ENCODE results near the gene BACH2.

DNA sequence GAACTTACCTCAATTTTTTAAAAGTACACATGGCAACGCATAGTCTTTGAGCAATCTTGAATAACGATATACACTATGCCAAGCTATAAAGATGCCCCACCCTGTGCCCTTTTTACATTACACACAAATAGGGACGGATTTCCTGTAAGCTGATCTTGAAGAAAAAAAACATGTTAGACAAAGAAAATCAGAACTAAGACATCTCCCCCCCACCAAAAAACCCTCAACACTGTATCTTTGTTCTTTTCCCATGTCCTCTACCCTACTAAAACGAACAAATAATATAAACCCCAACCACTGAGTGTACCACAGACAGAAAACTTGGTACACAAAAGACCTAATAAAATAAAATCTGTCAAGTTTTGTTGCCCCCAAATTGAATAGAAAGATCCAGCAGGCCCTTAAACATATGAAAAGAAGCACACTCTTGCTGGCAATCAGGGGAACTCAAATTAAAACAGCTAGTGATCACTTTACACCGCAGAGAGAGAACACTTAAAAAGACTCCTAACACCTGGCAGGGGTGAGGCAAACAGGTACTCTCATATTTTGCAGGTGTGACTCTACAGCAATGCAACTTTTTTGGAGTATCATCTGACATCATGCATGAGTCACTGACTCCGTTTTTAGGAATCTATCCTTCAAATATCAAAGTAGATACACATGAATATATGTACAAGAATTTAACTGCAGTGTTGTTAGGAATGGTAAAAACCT, 29.6 kb downstream of the BACH2 start:
- TF ChIP-seq, protein P1, sequence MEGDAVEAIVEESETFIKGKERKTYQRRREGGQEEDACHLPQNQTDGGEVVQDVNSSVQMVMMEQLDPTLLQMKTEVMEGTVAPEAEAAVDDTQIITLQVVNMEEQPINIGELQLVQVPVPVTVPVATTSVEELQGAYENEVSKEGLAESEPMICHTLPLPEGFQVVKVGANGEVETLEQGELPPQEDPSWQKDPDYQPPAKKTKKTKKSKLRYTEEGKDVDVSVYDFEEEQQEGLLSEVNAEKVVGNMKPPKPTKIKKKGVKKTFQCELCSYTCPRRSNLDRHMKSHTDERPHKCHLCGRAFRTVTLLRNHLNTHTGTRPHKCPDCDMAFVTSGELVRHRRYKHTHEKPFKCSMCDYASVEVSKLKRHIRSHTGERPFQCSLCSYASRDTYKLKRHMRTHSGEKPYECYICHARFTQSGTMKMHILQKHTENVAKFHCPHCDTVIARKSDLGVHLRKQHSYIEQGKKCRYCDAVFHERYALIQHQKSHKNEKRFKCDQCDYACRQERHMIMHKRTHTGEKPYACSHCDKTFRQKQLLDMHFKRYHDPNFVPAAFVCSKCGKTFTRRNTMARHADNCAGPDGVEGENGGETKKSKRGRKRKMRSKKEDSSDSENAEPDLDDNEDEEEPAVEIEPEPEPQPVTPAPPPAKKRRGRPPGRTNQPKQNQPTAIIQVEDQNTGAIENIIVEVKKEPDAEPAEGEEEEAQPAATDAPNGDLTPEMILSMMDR (IDR thresholded peaks at IDR 0.05; ENCODE audit: control extremely low read depth in 1 of 3, insufficient read depth in 1 of 3, low read depth in 1 of 3, low read length in 3 of 3): no peak
- no peak for TF ChIP-seq RAD21 (IDR thresholded peaks at IDR 0.05 in 1 of 2, conservative IDR thresholded peaks at IDR 0.05 in 1 of 2; ENCODE audit: low read depth in 2 of 2, low read length in 2 of 2)
- no peak for TF ChIP-seq FOSL1 (IDR thresholded peaks at IDR 0.05; ENCODE audit: insufficient read depth, low read depth, low read length)
